KMS-11 (cell line): ENCODE data around the gene KRT16.
"Not testable (repeated sequence)": the region's sequence is repeated elsewhere in the genome, so short reads cannot be mapped to it uniquely, and the experiment has no call there.

ENCODE experiments used
- H2AFZ ChIP-seq: fragments of 200-600 bp; sonication (generic); 2 replicates; pipeline ENCODE4 v1.6.1; 2016; ENCODE audit warnings: antibody characterized with exemption, mixed run types, low read depth
- H3K27ac ChIP-seq: fragments of 200-600 bp; sonication (generic); 2 replicates; pipeline ENCODE4 v1.6.1; 2016; ENCODE audit warnings: mild to moderate bottlenecking, mixed run types
- H3K27me3 ChIP-seq: fragments of 200-600 bp; sonication (generic); 2 replicates; pipeline ENCODE4 v1.6.1; 2017; ENCODE audit warnings: mild to moderate bottlenecking, low read depth, mixed run types, moderate library complexity; ENCODE audit not compliant: insufficient read depth
- H3K36me3 ChIP-seq: fragments of 200-600 bp; sonication (generic); 2 replicates; pipeline ENCODE4 v1.6.1; 2017; ENCODE audit warnings: mild to moderate bottlenecking, mixed run types; ENCODE audit not compliant: insufficient read depth
- H3K4me1 ChIP-seq: fragments of 200-600 bp; sonication (generic); 2 replicates; pipeline ENCODE4 v1.6.1; 2016; ENCODE audit warnings: mild to moderate bottlenecking, low read depth, mixed run types; ENCODE audit not compliant: poor library complexity, severe bottlenecking
- H3K4me2 ChIP-seq: fragments of 200-600 bp; sonication (generic); 2 replicates; pipeline ENCODE4 v1.7.0; 2016; ENCODE audit warnings: mild to moderate bottlenecking, mixed run types
- H3K4me3 ChIP-seq: fragments of 200-600 bp; sonication (generic); IDR thresholded peaks from 2 replicates; pipeline ENCODE4 v1.6.1; 2017; ENCODE audit warnings: low read depth, low read length, mixed read lengths; ENCODE audit not compliant: insufficient read depth
- H3K79me2 ChIP-seq: fragments of 200-600 bp; sonication (generic); 2 replicates; pipeline ENCODE4 v1.6.1; 2016; ENCODE audit warnings: low read depth, mixed run types; ENCODE audit not compliant: insufficient read depth
- H3K9ac ChIP-seq: fragments of 200-600 bp; sonication (generic); 2 replicates; pipeline ENCODE4 v1.6.1; 2016; ENCODE audit warnings: mild to moderate bottlenecking, mixed run types
- H4K20me1 ChIP-seq: fragments of 200-600 bp; sonication (generic); 2 replicates; pipeline ENCODE4 v1.6.1; 2016; ENCODE audit warnings: mild to moderate bottlenecking, mixed run types; ENCODE audit not compliant: insufficient read depth
- TF ChIP-seq, protein P1 (sequence below): fragments of 200-600 bp; sonication (generic); conservative IDR thresholded peaks from 2 replicates; pipeline ENCODE4 v1.6.1; 2017; ENCODE audit warnings: low read depth, mild to moderate bottlenecking, antibody characterized with exemption, low read length, moderate library complexity, mixed read lengths

Gene KRT16

DNA sequence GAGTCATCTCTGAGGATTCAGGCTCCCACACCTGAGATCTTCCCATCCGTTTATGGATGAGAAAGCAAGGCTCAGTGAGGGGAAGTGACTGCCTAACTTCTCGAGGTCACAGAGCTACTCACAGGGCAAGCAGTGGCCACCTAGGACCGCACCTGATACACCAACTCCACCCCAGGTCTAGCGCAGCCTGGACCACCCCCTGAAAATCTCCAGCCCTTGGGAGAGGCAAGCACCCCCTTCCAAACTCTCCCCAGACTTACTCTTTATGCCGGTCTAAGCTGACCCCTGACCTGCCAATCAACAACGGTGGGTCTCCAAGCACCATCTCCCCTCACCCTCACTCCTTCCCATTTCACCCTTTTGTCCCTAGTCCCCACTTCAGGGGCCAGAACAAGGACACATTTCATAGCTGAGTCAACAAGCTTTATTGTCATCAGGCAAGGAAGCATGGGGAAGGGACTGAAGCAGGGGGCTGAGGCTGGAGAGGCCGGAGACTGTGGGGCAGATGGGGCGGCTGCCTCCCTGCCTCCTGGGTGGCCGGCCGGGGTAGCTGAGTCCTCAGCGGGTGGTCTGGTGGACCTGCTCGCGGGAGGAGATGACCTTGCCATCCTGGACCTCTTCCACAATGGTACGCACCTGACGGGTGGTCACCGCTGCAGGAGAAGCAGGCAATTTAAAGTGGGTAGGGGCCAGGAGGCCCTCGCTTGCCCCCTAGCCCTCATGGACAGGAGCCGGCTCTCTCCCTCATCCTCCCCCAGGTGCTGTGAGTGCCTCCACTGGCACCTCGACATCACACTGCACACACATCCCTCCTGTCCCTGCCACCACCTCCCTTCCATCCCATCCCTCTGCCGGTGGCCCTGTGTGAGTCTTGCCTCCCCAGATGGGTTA lies 6.7 kb upstream of the KRT16 start:
- H3K9ac ChIP-seq = no peak overlapping the region
- no peaks in the 10 kb centered on the region for H3K79me2 ChIP-seq
- H3K36me3 ChIP-seq = no peaks in the 10 kb centered on the region
- H3K4me1 ChIP-seq = no peaks in the 10 kb centered on the region
- no peak overlapping the region for H3K4me2 ChIP-seq
- H3K27me3 ChIP-seq = peaks cover 96% of the 10 kb centered on the region
- no peak overlapping the region for H3K27ac ChIP-seq
- no peak overlapping the region for H2AFZ ChIP-seq
- TF ChIP-seq, protein P1, sequence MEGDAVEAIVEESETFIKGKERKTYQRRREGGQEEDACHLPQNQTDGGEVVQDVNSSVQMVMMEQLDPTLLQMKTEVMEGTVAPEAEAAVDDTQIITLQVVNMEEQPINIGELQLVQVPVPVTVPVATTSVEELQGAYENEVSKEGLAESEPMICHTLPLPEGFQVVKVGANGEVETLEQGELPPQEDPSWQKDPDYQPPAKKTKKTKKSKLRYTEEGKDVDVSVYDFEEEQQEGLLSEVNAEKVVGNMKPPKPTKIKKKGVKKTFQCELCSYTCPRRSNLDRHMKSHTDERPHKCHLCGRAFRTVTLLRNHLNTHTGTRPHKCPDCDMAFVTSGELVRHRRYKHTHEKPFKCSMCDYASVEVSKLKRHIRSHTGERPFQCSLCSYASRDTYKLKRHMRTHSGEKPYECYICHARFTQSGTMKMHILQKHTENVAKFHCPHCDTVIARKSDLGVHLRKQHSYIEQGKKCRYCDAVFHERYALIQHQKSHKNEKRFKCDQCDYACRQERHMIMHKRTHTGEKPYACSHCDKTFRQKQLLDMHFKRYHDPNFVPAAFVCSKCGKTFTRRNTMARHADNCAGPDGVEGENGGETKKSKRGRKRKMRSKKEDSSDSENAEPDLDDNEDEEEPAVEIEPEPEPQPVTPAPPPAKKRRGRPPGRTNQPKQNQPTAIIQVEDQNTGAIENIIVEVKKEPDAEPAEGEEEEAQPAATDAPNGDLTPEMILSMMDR = no peak
- H3K4me3 ChIP-seq = no peak overlapping the region
- no peaks in the 10 kb centered on the region for H4K20me1 ChIP-seq

GRCh38 chr17:41618341-41619035 lies 5.9 kb upstream of the KRT16 start:
- Histone ChIP-seq H3K9ac (no peak overlapping the region), H3K27ac (no peak overlapping the region), H3K4me1 (no peaks in the 10 kb centered on the region), H3K4me2 (no peak overlapping the region), H3K4me3 (no peak overlapping the region), H4K20me1 (no peaks in the 10 kb centered on the region), H2AFZ (no peak overlapping the region), H3K79me2 (no peaks in the 10 kb centered on the region), H3K36me3 (no peaks in the 10 kb centered on the region), H3K27me3 (peaks cover 96% of the 10 kb centered on the region)
- TF ChIP-seq, protein P1 = no peak

DNA sequence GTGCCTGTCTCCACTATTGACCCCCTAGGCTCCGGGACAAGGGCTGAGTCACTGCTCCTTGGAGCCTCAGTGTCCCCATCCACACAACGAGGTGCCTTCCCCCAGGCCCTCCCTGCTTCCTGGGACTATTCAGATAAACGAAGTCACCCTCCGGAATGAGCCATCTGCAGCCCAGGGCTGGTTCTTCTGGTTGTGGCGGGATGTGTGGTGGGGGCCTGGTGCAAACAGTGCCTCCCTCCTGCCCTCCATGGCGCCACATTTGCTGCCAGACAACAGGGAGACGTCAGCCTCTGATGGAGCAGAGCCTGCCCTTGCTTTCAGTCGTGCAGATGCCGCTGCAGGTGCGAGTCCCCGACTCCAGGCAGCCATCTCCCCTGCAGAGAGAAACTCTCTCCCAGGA lies 5.1 kb upstream of the KRT16 start:
- Histone ChIP-seq H3K27me3 (peaks cover 96% of the 10 kb centered on the region), H2AFZ (no peak overlapping the region)
- TF ChIP-seq, protein P1 = no peak

GRCh38 chr17:41617136-41617535 lies 4.6 kb upstream of the KRT16 start:
- Histone ChIP-seq H3K4me3 (no peak overlapping the region), H3K27me3 (peaks cover 96% of the 10 kb centered on the region), H3K9ac (no peak overlapping the region), H3K36me3 (no peaks in the 10 kb centered on the region), H2AFZ (no peak overlapping the region), H3K4me1 (no peaks in the 10 kb centered on the region), H3K27ac (no peak overlapping the region), H3K79me2 (no peaks in the 10 kb centered on the region), H4K20me1 (no peaks in the 10 kb centered on the region), H3K4me2 (no peak overlapping the region)
- TF ChIP-seq, protein P1 = no peak

More for the DNA sequence above, 5.1 kb upstream of the KRT16 start:
- H3K4me2 ChIP-seq = no peak overlapping the region; the same call in 1 of the 2 replicates
- no peaks in the 10 kb centered on the region for H3K4me1 ChIP-seq
- H3K27ac ChIP-seq = no peak overlapping the region
- H4K20me1 ChIP-seq = no peaks in the 10 kb centered on the region
- no peak overlapping the region for H3K4me3 ChIP-seq
- no peak overlapping the region for H3K9ac ChIP-seq
- H3K79me2 ChIP-seq = no peaks in the 10 kb centered on the region
- no peaks in the 10 kb centered on the region for H3K36me3 ChIP-seq

DNA sequence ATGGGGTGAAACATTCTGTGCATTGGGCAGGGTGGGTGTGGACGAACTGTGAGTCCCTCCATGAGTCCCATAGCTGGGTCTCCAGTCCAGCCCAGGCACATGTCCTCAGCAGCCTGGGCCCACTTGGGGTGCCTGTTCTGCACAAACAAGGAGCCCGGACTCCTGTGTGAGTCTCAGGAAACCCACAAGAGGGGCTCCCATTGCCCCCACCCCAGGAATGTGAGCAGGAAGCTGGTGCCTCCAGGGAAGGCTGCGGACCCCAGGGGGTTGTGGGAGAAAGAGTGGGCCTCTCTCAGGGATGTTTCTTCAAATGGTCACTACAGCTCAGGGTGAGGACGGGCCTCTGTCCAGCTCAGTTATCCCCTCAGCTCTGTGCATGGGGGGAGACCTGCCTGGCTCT lies 3.9 kb upstream of the KRT16 start:
- not testable (repeated sequence) for H3K27ac ChIP-seq, H4K20me1 ChIP-seq, H3K4me3 ChIP-seq, H3K4me2 ChIP-seq, H3K79me2 ChIP-seq, H3K9ac ChIP-seq, H2AFZ ChIP-seq, H3K36me3 ChIP-seq, H3K4me1 ChIP-seq
- peaks cover 94% of the 10 kb centered on the region for H3K27me3 ChIP-seq
